ENCODE results near the gene MORN1.
A peak's percentile ranks its signal among the peaks of the same experiment; 100 is the strongest.
"Not testable (repeated sequence)": the region's sequence is repeated elsewhere in the genome, so short reads cannot be mapped to it uniquely, and the experiment has no call there.

The MORN1 gene

DNA sequence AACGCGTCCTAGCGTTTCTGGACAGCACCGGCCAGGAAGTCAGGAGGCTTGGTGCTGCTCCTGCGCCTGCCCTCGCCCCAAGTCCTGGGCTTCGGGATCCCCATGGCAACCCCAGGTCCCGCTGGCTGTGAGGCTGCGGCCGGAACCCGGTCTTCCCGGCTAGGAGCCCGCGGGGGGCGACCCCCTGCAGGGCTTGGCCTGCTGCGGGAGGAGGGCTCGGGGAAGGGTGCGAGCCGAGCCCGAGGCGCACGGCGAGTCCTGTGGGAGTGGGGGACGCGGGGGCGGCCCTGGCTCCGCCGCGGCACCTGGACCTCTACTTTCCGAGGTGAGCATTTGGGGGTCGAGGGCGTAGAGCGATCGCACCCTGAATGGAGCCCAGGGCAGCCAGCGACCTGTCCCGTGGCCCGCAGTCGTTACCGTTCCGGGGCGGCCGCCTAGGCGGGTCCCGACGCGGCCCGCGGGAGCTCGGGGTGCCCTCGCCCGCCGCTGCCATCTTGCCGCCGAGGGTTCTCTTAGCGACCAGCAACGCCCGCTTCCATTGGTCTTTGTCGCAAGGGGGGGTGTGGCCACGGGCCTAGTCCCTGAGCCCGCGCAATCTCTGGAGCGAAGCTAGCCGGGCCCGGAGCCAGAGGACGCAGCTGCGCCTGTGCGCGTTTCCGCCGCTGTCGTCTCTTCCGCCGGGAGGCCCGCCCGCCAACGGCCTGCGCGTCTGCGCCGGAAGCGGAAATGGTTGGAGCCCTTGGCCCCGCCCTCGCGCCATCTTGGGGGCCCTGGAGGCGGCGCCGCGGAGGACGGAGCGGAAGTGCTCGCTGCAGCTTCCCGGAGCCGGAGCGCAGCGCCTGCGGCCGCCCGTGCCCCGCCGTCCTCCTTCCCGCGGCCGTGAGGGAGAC is at the start of gene MORN1, which contains the start of gene RER1:
Gene MORN1 (minus strand): TSS at position 514 of the 890 bp plus-strand sequence. CDS start 21 bp downstream, at position 493.
Gene RER1 (plus strand): TSS at position 801 of the 890 bp plus-strand sequence. CDS start 3,950 bp downstream, outside the sequence.
- peak; percentile 100 for DNase-seq (ENCODE audit: low spot score)
- in situ Hi-C loops (cut with MboI; ENCODE audit: low pct_unique_long_range_greater_than_20kb, low sequenced_read_pairs, unreplicated experiment): loop anchor here (10.0 to 25.0 kb wide), 2 partner anchors 196 to 429 kb away; partner anchors contain the start of gene FAAP20
- TF ChIP-seq, protein P1, sequence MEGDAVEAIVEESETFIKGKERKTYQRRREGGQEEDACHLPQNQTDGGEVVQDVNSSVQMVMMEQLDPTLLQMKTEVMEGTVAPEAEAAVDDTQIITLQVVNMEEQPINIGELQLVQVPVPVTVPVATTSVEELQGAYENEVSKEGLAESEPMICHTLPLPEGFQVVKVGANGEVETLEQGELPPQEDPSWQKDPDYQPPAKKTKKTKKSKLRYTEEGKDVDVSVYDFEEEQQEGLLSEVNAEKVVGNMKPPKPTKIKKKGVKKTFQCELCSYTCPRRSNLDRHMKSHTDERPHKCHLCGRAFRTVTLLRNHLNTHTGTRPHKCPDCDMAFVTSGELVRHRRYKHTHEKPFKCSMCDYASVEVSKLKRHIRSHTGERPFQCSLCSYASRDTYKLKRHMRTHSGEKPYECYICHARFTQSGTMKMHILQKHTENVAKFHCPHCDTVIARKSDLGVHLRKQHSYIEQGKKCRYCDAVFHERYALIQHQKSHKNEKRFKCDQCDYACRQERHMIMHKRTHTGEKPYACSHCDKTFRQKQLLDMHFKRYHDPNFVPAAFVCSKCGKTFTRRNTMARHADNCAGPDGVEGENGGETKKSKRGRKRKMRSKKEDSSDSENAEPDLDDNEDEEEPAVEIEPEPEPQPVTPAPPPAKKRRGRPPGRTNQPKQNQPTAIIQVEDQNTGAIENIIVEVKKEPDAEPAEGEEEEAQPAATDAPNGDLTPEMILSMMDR (IDR thresholded peaks at IDR 0.05; ENCODE audit: extremely low read depth, insufficient read depth, missing control alignments): no peak

DNA sequence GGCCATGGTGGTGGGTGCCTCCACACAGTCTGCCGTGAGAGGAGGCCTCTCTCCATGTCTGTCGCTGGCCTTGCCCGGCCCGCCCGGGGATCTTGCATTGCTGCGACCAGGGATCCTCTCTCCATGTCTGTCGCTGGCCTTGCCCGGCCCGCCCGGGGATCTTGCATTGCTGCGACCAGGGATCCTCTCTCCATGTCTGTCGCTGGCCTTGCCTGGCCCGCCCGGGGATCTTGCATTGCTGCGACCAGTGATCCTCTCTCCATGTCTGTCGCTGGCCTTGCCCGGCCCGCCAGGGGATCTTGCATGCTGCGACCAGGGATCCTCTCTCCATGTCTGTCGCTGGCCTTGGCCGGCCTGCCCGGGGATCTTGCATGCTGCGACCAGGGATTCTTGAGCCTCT is 49.0 kb upstream of the MORN1 start:
- in situ Hi-C loops (cut with MboI; ENCODE audit: low pct_unique_long_range_greater_than_20kb, low sequenced_read_pairs, unreplicated experiment): not testable (repeated sequence)

DNA sequence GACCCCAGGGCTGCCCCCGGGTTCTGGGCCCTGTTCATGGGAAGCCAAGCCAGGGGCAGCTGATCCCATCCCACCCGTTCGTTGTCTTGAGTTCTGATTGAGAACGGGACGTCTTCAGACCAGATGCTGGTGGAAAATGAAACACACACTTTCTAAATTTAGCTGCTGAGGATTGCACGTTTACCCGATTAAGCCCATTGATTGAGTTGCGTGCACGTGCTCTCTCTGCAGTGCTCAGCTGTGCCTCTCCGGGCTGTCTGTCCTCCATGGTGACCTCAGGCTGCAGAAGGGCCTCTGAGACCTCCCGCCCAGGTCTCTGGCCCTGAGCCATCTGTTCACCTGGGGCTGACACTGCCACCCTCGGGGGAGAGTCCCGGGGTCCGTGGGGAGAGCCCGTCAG is 48.0 kb upstream of the MORN1 start:
- in situ Hi-C loops (cut with MboI; ENCODE audit: low pct_unique_long_range_greater_than_20kb, low sequenced_read_pairs, unreplicated experiment): no loop called here
- TF ChIP-seq, protein P1 (IDR thresholded peaks at IDR 0.05; ENCODE audit: extremely low read depth, insufficient read depth, missing control alignments): no peak
- DNase-seq (ENCODE audit: low spot score): no peak

More for the DNA sequence above, 49.0 kb upstream of the MORN1 start:
- DNase-seq (ENCODE audit: low spot score): not testable (repeated sequence)

DNA sequence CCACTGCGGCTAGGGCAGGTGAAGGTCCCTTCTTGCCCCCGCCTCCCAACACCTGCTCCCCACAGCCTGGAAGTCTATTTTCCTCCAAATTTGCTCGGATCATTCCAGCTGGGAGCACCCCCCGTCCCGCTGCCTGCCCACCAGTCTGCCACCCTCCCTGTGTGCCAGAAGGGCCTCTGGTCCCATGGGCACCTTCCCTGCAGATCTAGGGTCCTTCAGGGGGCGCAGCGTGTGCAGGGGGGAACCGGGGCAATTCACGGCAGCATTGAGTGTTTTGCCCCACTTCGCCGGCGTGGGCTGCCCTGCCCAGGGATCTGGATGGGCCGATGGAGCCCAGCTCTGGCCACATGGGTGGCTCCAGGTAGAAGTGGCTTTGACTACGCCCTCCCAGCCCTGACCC is 47.3 kb upstream of the MORN1 start:
- in situ Hi-C loops (cut with MboI; ENCODE audit: low pct_unique_long_range_greater_than_20kb, low sequenced_read_pairs, unreplicated experiment): no loop called here
- DNase-seq (ENCODE audit: low spot score): no peak
- TF ChIP-seq, protein P1 (IDR thresholded peaks at IDR 0.05; ENCODE audit: extremely low read depth, insufficient read depth, missing control alignments): no peak

DNA sequence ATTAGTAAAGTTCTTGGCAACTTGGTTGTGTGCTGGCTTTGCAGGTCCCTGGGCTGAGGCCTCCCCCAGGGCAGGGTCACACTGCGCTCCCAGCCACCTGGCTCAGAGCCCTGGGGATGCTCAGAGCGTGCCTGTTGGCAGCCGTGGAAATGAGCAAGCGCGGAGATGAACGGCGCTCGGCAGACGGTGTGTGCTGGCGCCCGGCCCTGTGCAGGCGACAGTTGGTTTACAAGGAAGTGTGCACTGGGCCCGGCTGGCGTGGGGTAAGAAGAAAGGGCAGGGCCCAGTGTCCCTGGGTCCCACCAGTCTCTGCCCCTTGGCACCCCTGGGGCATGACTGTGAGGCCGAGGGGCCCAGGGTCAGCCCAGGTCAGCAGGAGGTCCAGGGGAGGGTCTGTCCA is 46.7 kb upstream of the MORN1 start:
- no peak for DNase-seq (ENCODE audit: low spot score)
- in situ Hi-C loops (cut with MboI; ENCODE audit: low pct_unique_long_range_greater_than_20kb, low sequenced_read_pairs, unreplicated experiment): no loop called here
- TF ChIP-seq, protein P1 (IDR thresholded peaks at IDR 0.05; ENCODE audit: extremely low read depth, insufficient read depth, missing control alignments): no peak

DNA sequence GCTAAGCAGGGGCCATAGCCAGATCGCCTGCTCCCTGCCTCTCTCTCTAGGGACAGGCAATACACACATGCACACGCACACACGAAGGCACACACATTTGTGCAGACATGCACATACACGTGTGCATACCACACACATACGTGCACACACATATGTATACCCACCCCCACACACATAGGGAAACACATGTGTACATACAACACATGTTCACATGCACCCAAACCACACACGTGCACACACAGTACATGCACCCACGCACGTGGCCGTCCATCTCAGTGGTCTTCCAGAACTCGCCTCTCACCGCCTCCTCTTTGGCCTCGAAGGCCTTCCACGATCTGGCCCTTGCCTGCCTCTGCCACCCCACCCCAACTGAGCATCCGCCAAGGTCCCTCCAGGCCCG is 46.3 kb upstream of the MORN1 start:
- DNase-seq (ENCODE audit: low spot score): no peak
- in situ Hi-C loops (cut with MboI; ENCODE audit: low pct_unique_long_range_greater_than_20kb, low sequenced_read_pairs, unreplicated experiment): no loop called here
- TF ChIP-seq, protein P1 (IDR thresholded peaks at IDR 0.05; ENCODE audit: extremely low read depth, insufficient read depth, missing control alignments): no peak

DNA sequence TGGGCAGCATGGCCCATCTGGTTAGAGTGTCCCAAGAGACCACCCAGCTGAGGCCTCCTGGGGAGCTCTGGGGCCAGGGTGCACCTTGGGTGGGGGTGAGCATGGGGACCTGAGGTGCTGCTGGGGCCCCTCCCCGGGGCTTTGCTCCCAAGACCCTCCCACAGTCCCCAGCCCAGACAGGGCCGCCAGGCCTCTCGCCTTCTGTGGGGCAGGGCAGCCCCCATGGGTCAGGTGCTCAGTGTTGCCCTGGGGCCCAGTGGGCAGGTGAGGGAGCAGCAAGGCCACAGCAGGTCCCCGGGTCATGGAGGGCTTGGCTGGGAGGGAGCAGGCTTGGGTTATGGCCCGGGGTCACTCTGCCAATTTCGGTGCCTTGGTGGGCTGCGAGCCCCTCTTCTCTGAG is 45.5 kb upstream of the MORN1 start:
- in situ Hi-C loops (cut with MboI; ENCODE audit: low pct_unique_long_range_greater_than_20kb, low sequenced_read_pairs, unreplicated experiment): no loop called here
- DNase-seq (ENCODE audit: low spot score): no peak
- TF ChIP-seq, protein P1 (IDR thresholded peaks at IDR 0.05; ENCODE audit: extremely low read depth, insufficient read depth, missing control alignments): no peak
